Activated CD8-positive, alpha-beta memory T cell treated with anti-CD3 and anti-CD28 coated beads for 36 hours (primary cell): ENCODE measurements around the gene CDC42EP3. TPM values are rescaled to one million over a fixed set of nuclear protein-coding genes. Genes with fewer than 3 reads are reported as not detected.

ENCODE experiments used
- CTCF ChIA-PET: fragments of 350-600 bp; sonication (Branson Sonifier 250); formaldehyde crosslinking; loops from one replicate; lab custom pipeline; 2021; ENCODE audit warnings: antibody characterized with exemption; lab: Charles Lee
- POLR2A ChIA-PET: fragments of 350-600 bp; sonication (Branson Sonifier 250); formaldehyde crosslinking; loops from one replicate; lab custom pipeline; 2021; ENCODE audit warnings: antibody characterized with exemption; lab: Charles Lee
- total RNA-seq, 2 experiments: library from RNA; stranded (reverse); gene quantifications; one replicate each; pipeline ENCODE4 v1.2.3, GENCODE V29; 2021

CDC42EP3 gene
- total RNA-seq, 2 experiments from 2014 or later = 33.3 to 36.5 TPM

DNA sequence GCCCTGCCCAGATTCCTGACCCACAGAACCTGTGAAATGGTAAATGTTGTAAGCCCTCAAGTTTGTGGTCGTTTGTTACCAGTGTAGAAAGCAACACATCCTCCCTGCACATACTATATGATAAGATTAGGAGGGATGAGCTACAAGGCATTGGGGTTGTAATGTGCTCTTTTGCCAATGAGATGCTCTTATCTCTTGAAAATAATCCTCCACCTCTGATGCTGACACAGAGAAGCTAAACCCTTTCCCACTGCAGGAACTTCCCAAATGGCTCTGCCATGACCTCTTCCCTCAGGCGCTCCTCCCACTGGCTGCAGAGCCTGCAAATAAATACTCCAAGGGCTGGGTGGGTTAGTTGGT is 23.5 kb downstream of the CDC42EP3 start:
- CTCF ChIA-PET = interaction anchor here (0.6 to 1.5 kb wide), 5 partner anchors 10 to 241 kb away, joined by 3 to 6 read pairs (median 4); partner anchors contain the start of gene CDC42EP3

DNA sequence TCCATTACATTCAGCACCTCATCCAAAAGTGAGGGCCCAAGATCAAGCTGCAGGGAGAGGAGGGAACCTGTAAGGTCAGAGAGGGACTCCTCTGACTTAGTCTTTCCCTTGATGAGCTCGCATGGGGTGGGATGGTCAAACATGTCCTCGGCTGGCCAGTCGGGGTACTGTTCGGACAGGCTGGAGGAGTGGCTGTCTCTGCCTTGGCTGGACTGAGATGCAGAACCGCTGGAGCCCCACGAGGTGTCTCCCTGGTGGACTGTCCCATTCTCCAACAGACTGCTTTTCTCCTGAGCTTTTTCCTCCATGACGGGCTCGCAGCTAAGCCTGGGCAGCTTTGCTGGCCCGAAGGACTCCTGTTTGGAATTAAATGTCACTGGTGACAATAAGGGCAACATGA is 25.6 kb downstream of the CDC42EP3 start:
- CTCF ChIA-PET = no interaction called here
- POLR2A ChIA-PET = no interaction called here

More for the DNA sequence above, 23.5 kb downstream of the CDC42EP3 start:
- POLR2A ChIA-PET = interaction anchor here (1.1 to 1.8 kb wide), 3 partner anchors 22 to 24 kb away, joined by 3 to 8 read pairs (median 4); partner anchors contain the start of gene CDC42EP3

DNA sequence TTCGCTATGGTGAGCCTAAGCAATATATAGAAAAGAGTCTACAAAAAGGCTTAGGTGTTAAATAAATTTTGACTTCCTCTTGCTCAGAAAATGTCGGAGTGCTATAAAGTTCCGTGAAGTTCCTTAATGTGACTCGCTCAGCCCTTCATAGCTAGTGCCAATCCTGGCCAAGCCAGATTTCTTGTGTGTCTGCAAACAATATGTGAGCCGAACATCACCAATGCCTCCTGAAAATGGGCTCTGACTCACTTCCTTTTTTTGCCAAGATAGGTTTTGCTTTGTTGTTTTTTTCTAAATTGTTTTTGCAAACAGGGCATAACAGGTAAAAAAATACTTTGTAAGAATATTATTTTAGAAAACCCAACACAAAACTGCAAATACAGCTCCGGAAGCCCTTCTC is 26.1 kb downstream of the CDC42EP3 start:
- ChIA-PET POLR2A (interaction anchor here (0.6 kb wide), 1 partner anchor 15 kb away, joined by 4 read pairs; no protein-coding TSS in a partner anchor), CTCF (interaction anchor here (0.5 kb wide), 1 partner anchor 1095 kb away, joined by 3 read pairs; no protein-coding TSS in a partner anchor)

DNA sequence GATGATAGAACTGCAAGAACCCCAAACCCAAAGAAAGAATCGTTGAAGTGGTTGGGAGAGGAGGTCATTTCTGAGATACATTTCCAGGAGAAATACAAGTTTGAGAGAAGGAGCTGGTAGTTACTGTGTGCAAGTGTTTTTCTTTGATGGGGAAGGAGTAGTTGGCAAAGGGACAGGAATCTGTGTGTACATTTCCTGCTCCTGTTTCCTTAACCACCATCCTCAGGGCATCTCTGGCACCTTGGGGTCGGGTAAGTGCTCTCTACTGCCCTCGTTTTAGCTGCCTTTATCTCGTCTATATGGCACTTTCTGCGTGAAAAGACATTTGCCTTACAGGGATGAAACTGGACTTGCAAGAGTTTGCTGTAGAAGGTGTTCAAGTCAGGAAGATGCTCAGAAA is 27.3 kb downstream of the CDC42EP3 start:
- ChIA-PET CTCF (interaction anchor here (0.6 to 0.8 kb wide), 2 partner anchors 8 to 27 kb away, joined by 3 to 4 read pairs; partner anchors contain the start of gene CDC42EP3), POLR2A (interaction anchor here (0.6 to 0.7 kb wide), 3 partner anchors 8 to 39 kb away, joined by 3 to 6 read pairs (median 4); no protein-coding TSS in a partner anchor)

DNA sequence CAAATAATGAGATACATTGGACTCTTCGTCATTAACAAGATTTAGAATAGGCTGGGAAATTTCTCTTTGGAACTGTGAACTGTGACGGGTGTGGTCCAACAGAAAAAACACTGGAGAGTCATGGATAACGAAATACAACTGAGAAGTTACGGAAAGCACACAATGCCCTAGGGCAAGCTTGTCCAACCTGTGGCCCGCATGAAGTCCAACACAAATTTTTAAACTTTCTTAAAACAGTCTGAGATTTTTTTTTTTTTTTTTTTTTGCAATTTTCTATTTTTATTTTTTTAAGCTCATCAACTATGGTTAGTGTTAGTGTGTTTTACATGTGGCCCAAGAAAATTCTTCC is 27.7 kb downstream of the CDC42EP3 start:
- ChIA-PET POLR2A (interaction anchor here (0.6 to 0.7 kb wide), 3 partner anchors 8 to 40 kb away, joined by 3 to 6 read pairs (median 4); no protein-coding TSS in a partner anchor), CTCF (interaction anchor here (0.6 to 0.8 kb wide), 2 partner anchors 8 to 28 kb away, joined by 3 to 4 read pairs; partner anchors contain the start of gene CDC42EP3)

DNA sequence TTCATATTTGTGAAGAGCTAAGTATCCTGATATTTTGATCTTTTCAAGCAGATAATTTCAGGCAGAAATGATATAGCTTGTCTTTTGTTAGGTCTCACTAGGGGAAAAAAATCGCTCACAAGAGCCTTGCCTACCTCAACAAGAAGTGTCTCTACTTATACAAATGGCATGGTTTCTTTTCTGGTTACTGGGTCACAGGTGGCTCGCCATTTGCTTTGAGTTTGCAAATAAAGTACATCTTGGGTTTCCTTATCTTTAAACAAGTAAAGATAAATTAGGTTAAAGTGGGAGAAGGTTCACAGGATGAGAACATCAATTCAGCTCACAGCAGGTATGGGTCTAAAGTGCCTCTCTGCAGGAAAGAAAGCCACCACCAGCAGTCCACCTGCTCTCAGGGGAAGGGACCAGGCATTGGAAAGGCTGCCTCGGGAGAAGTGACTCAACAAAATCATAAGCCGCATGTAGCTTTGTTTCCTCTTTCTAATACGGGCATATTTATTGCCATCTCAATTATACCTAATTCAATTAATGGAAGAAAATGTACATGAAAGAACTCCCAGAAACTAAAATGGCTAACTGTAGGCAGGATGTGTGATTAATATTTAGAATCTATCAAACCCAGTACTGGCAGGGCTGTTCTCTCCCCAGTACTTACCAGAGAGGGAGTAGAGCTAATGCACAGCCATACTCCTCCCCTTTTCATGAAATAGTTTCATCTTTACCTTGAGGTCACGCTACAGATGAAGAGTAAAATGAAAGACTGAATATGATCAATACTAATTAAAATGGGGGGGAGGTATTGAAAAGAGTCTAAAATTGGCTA is 28.3 kb downstream of the CDC42EP3 start:
- POLR2A ChIA-PET = no interaction called here
- CTCF ChIA-PET = interaction anchor here (0.6 kb wide), 1 partner anchor 9 kb away, joined by 4 read pairs; no protein-coding TSS in a partner anchor

DNA sequence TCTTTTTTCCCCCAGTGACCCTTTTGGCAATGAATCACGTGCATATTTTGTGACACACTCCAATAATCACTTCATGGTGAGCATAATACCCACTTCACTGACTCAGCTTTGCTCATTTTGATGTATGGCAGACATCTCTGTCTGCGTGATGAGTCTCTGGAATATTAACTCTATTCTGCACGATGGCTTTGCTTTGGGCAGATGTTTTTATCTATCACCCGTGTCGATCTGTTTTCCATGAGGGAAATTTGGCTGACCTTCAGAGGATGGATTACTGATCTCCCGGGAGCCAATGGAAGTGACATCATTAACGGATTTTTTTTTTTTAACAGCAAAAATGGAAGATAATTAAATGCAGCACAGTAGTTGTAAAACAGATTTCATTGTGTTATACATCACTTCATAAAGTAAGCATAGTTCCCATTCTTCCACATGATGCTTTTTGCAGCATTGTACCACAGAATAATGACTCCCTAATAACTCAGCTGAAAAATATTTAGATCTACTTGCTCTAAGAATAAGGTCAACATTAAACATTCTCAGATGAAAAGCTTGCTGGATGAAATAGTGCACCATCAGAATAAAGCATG is 29.8 kb downstream of the CDC42EP3 start:
- POLR2A ChIA-PET = no interaction called here
- CTCF ChIA-PET = no interaction called here

DNA sequence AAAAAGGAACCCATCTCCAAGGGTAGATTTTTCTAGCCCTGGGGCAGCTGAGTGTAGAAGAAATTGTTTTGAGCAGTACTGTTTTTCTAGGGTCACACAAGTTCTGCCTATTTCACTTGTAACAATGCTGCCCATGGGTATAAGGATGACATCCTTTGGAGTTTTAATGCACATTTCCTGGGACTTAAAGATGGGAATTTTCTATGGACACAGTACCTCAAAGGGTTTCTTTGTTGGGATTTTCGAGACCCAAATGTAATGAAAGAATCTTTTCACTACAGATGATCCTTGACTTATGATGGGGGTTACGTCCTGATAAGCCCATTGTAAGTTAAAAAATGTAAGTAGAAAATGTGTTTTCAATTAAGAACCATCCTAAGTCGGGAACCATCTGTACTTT is 31.8 kb downstream of the CDC42EP3 start:
- CTCF ChIA-PET = no interaction called here
- POLR2A ChIA-PET = no interaction called here

DNA sequence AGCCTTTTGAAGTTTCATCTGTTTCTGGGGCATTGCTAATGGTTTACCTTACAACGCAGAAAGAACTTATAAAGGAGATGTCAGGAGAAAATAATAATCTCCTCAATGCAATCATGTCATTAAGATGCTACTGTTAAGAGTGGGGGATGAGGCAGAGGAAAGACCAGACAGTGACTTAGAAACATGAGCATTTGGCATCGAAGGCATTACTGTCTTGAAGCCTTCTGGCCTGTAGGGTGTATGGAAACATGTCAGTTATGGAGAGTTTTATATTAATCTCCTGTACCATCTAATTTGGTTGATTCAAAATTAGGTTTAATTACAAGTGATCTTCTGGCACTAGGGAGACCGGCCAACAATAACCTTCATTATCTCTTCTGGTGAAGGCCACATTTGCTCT is 32.5 kb downstream of the CDC42EP3 start:
- ChIA-PET POLR2A (no interaction called here), CTCF (no interaction called here)

DNA sequence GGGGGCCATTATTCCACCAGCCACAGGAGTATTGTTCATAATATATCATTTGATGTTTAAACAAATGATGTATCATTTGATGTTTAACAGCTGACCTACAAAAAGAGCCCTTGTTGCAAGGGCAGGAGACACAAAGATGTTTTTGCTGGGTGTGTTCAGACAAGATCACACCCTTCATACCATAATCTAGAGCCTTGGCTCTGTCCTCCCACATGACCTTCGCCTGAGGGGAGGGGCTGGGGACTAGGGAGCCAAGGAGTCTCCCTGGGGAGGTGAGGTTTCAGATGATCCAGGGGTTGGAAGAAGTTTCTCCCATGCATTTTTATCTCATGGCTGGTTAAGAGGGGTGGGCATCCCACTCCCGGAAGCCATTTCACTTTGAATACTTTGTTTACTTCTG is 33.5 kb downstream of the CDC42EP3 start:
- CTCF ChIA-PET = no interaction called here
- POLR2A ChIA-PET = no interaction called here

DNA sequence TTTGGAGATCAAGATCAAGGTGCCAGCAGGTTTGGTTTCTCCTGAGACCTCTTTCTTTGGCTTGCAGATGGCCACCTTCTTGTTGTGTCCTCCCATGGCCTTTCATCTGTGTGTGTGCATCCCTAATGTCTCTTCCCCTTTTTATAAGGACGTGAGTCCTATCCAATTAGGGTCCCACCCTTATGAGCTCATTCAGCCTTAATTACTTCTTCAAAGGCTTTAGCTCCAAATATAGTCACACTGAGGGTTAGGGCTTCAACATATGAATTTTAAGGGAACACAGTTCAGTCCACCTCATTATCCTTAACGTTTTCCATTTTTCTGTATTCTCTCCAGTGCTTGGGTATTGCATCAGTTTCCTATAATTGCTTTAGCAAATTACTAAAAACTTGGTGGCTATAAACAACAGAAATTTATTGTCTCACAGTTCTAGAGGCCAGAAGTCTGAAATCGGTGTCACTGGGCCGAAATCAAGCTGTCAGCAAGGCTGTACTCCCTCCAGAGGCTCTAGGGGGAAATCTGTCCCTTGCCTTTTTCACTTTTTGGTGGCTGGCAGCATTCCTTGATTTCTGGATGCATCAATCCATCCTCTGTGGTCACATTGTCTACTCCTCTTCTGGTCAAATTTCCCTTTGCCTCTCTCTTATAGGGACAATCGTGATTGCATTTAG is 34.1 kb downstream of the CDC42EP3 start:
- ChIA-PET POLR2A (no interaction called here), CTCF (interaction anchor here (0.6 kb wide), 1 partner anchor 159 kb away, joined by 3 read pairs; no protein-coding TSS in a partner anchor)

DNA sequence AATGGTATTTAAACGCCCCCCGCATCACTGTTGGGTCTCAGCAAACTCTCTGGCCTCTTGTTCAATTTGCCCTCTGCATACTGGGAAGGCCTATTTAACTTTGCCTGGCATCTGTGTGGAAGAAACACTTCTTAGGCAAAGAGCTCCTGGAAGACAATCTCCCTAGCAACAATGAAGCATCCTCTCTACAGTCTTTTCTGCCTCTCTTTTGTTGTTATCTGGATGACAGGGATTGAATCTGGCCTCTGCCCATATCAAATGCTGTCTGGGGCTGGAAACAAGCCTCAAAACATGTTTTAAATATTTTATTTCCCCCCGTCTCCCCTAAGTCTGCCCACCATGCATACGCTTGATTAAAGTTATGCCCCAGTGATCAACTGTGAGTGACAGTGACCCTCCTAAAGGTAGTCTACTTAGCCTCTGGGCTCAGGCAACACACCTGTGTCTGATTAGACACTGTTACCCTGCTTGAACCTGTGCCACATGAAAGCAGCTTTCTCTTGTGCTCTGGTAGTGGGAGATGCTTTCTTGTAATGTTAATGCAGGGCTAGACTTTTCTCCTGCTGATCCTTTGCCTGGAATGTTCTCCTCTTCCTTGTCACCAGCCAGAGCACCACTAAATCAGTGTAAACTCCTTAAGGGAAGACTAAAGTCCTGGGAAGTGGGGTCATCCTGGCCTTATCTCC is 34.9 kb downstream of the CDC42EP3 start:
- CTCF ChIA-PET = interaction anchor here (0.6 to 1.4 kb wide), 2 partner anchors 158 to 196 kb away, joined by 3 read pairs; no protein-coding TSS in a partner anchor
- POLR2A ChIA-PET = no interaction called here

DNA sequence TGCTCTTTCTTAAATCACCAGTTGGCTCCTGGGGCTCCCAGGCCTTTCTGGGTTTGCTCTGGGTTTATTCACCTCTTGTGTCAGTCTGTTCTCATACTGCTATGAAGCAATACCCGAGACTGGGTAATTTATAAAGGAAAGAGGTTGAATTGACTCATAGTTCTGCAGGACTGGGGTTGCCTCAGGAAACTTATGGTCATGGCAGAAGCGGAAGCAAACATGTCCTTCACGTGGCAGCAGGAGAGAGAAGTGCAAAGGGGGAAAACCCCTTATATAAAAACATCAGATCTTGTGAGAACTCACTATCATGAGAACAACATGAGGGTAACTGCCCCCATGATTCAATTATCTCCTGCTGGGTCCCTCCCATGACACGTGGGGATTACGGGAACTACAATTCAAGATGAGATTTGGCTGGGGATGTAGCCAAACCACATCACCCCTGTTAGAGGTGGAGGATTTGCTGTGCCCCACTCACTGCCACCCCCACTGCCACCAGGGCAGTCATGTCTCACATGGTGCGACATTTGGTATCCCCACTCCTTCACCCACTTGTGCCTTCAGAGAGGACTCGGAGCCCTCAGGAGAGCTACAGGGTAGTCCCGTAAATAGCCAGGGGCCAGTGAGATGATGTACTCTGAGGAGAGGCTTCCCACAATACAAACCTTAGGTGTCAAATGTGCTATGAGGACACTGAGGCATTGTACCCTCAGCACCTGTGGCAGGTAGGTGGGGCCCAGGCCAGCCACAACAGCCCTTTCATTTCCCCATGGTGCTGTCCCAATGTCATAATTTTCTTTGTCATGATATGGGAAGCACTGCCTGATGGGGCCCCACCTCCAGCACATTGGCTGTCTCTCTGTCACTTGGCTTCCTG is 35.7 kb downstream of the CDC42EP3 start:
- ChIA-PET POLR2A (no interaction called here), CTCF (interaction anchor here (1.4 kb wide), 1 partner anchor 197 kb away, joined by 3 read pairs; no protein-coding TSS in a partner anchor)

DNA sequence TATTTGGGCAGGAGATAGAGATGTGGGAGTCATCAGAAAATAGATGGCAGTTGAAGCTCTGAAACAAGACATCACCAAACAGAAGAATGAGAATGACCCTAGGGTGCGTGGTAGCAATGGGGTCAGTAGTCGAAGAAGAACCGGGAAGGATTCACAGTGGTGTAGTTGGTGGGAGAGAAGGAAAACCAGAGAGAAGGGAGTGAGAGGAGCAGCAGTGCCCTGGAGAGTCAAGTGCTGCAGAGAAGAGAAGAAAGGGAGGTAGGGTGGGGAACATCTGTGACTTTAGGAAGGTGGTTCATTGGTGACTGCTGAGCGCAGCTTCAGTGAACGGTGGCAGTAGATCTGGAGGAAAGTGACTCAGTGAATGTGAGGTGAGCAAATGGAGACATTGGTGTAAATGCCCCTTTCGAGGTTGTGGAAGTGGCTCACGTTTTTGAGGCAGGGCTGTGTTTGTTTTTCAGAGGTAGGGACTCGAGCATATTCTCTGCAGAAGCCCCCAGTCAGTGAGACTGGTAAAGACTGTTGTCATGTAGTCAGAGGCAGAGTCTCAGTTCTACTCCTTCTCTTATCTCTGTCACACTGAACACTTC is 36.4 kb downstream of the CDC42EP3 start:
- POLR2A ChIA-PET = interaction anchor here (1.0 kb wide), 1 partner anchor 37 kb away, joined by 6 read pairs; no protein-coding TSS in a partner anchor
- CTCF ChIA-PET = interaction anchor here (1.0 kb wide), 1 partner anchor 9 kb away, joined by 3 read pairs; no protein-coding TSS in a partner anchor

DNA sequence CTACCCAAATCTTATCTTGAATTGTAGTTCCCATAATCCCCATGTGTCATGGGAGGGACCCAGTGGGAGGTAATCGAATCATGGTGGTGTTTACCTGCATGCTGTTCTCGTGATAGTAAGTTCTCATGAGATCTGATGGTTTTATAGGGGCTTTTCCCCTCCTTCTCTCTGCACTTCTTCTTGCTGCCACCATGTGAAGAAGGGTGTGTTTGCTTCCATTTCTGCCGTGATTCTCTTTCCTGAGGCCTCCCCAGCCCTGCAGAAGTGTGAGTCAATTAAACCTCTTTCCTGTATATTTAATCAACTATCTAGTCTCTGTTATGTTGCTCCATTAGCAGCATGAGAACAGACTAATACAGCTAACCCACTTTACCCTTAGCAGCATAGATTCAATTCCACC is 37.6 kb downstream of the CDC42EP3 start:
- POLR2A ChIA-PET = interaction anchor here (0.6 kb wide), 1 partner anchor 9 kb away, joined by 3 read pairs; no protein-coding TSS in a partner anchor
- CTCF ChIA-PET = interaction anchor here (1.0 kb wide), 1 partner anchor 8 kb away, joined by 3 read pairs; no protein-coding TSS in a partner anchor

DNA sequence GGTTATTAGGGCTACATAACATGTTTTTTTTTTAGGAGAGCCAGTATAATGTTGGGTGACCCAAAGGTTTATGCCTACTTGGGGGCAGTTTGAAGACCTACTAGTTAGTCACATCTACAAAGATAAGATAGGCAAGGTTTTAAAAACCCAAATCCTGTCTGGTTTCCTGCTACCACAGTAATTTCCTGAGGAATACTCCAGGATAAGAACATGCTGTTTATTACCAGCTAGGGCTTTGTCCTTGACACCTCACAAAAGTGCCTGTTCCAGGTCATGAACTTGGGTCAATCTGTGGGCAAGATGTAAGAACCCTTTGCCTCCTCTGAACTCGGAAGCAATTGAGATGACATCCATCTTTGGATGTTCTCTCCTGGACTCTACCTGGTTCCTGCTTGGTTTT is 38.2 kb downstream of the CDC42EP3 start:
- ChIA-PET CTCF (interaction anchor here (0.9 kb wide), 1 partner anchor 237 kb away, joined by 4 read pairs; no protein-coding TSS in a partner anchor), POLR2A (no interaction called here)

DNA sequence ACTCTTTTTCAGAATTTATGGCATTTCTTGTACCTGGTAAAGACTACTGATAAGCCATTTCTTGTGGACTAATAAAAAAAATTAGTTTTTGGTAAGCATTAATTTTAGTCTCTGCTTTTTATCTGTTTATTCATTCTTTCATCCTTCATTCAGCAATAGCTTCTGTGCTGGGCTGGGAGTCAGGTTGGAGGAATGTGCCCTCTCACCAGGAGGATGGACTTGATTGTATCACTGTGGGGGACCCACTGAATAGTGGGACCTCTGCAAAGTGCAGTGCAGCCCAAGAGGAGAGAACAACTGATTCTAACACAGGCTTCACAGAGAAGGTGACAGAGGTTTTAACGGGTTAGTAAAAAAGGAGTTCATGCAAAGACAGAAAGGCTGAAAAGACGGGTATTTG is 39.1 kb downstream of the CDC42EP3 start:
- ChIA-PET CTCF (interaction anchor here (0.9 kb wide), 1 partner anchor 236 kb away, joined by 4 read pairs; no protein-coding TSS in a partner anchor), POLR2A (no interaction called here)
